Bladder microvascular endothelial cell (primary cell): Measurements from ENCODE around the gene NSUN4. TPM values are rescaled to one million over a fixed set of nuclear protein-coding genes. Genes with fewer than 3 reads are reported as not detected.

Source experiments
- total RNA-seq: library from RNA; depleted of rRNA; stranded (reverse); fragments of >200 nt; gene quantifications from 2 replicates; pipeline ENCODE4 v1.2.3, GENCODE V29; 2014

The NSUN4 gene
- 8.9 and 23.1 TPM in 2 replicates for total RNA-seq

GRCh38 chr1:46340404-46341221, at the start of gene NSUN4:
NSUN4 (plus strand) TSS chr1:46340807; CDS start chr1:46340827, 20 bp downstream.

DNA sequence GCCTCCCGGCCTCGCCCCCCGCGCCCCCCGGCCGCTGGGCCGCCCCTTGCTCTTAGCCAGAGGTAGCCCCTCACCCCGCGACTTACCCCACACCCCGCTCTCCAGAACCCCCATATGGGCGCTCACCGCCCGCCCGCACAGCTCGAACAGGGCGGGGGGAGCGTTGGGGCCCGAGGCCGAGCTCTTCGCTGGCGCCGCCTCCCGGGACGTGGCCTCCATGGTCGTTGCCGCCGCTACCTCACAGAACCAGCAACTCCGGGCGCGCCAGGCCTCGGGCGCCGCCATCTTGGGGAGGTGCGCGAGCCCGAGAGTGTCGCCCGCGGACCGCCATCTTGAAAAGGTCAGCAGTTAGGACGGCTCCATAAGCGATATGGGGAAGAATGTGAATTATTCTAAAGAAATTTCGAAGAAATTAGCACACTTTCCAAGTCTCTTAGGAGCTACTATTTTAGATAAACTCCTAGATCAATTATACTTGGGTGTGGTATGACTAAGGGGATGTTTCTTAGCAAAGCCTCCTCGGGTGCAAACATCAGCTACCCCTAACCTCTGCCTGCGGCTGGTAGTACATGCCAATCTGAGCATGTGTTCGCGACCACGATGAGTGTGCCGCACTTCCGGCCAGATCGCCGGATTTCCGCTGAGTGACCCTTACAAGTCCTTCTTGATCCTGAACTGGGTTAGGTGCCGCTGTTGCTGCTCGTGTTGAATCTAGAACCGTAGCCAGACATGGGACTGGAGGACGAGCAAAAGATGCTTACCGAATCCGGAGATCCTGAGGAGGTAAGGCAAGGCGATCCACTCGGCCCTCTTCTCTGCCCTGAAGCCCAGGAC, 37.4 kb upstream of the NSUN4 start, which contains the start of the genes LRRC41 and UQCRH:
LRRC41 (minus strand) TSS at position 579 of the 834 bp plus-strand sequence; CDS start at position 285, 294 bp downstream.
UQCRH (plus strand) TSS at position 661 of the 834 bp plus-strand sequence; CDS start at position 730, 69 bp downstream.

DNA sequence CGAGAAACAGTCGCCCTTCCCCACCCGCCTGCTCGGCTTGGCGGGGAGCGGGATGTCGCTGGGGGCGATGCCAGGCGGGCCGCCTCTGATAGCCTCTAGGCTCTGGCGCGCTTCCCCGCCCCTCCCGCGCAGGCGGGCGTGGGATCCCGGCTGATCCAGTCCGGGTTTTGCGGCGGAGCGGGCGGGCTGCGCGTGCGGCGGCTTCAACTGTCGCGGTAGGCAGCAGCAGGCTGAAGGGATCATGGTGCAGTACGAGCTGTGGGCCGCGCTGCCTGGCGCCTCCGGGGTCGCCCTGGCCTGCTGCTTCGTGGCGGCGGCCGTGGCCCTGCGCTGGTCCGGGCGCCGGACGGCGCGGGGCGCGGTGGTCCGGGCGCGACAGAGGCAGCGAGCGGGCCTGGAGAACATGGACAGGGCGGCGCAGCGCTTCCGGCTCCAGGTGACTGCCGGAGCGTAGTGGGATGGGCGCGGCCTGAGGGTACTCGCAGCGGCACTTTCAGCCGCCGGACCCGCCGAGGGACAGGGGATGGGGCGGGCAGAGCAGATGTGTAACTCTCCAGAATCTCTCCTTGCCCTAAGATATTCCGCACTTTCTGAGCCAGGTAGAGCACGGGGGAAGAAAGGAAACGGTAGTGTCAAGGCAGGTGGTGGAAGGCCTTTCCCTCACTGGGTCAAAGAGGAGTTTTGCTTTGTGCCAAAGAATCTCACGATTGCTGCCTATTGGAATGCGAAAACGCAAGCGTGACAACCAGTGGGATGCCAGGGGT, 53.7 kb downstream of the NSUN4 start, which contains the start of gene FAAH:
FAAH (plus strand) TSS at position 210 of the 764 bp plus-strand sequence; CDS start at position 242, 32 bp downstream.

Other genes with a start within 250 kb of the NSUN4 start
- 9.4 and 13.3 TPM in 2 replicates for gene PIK3R3, start 208.2 kb upstream of the NSUN4 start, total RNA-seq
- gene TSPAN1, start 165.7 kb upstream of the NSUN4 start, total RNA-seq = 0.49 TPM in 1 of 2 replicates, not detected in the other
- not detected in 2 replicates for gene P3R3URF, start 164.3 kb upstream of the NSUN4 start, total RNA-seq
- gene POMGNT1, start 142.4 kb upstream of the NSUN4 start, total RNA-seq = 22.0 and 55.3 TPM in 2 replicates
- gene LURAP1, start 137.5 kb upstream of the NSUN4 start, total RNA-seq = 0.31 and 0.32 TPM in 2 replicates
- gene RAD54L, start 93.0 kb upstream of the NSUN4 start, total RNA-seq = 5.8 TPM in 2 replicates
- gene LRRC41, start 37.2 kb upstream of the NSUN4 start, total RNA-seq = 37.1 and 62.9 TPM in 2 replicates
- gene UQCRH, start 37.1 kb upstream of the NSUN4 start, total RNA-seq = 395 and 489 TPM in 2 replicates
- gene FAAH, start 53.5 kb downstream of the NSUN4 start, total RNA-seq = 0.32 and 1.2 TPM in 2 replicates
- not detected in 2 replicates for gene DMBX1, start 149.0 kb downstream of the NSUN4 start, total RNA-seq
- not detected in 2 replicates for gene KNCN, start 210.8 kb downstream of the NSUN4 start, total RNA-seq